GM19397 (cell line): ENCODE measurements around the gene IRX6.

Source experiments
- ATAC-seq: cut with Tn5 transposase; IDR thresholded peaks from one replicate; pipeline ENCODE4 v1.9.1; 2021; ENCODE audit warnings: mild to moderate bottlenecking, moderate library complexity; ENCODE audit not compliant: unreplicated experiment

IRX6 gene

GRCh38 chr16:55323637-55324271 is at the start of gene IRX6:
IRX6 (plus strand) TSS chr16:55324203; CDS start chr16:55325092, 889 bp downstream.
- ATAC-seq: no peak

GRCh38 chr16:55274391-55274790 is 49.6 kb upstream of the IRX6 start:
- no peak for ATAC-seq

GRCh38 chr16:55275167-55275566 is 48.8 kb upstream of the IRX6 start:
- no peak for ATAC-seq

- no peak for ATAC-seq
These were observed 48.1 kb upstream of the IRX6 start for GRCh38 chr16:55275869-55276268.

- no peak for ATAC-seq
These were observed 46.5 kb upstream of the IRX6 start for GRCh38 chr16:55277536-55277935.

GRCh38 chr16:55279598-55279997 is 44.4 kb upstream of the IRX6 start:
- ATAC-seq: no peak

GRCh38 chr16:55280587-55280986 is 43.4 kb upstream of the IRX6 start:
- no peak for ATAC-seq

- no peak for ATAC-seq
These were observed 41.6 kb upstream of the IRX6 start for GRCh38 chr16:55282441-55282840.

- no peak for ATAC-seq
These were observed 39.9 kb upstream of the IRX6 start for GRCh38 chr16:55283812-55284717.

GRCh38 chr16:55284718-55285099 is 39.3 kb upstream of the IRX6 start:
- ATAC-seq: no peak

GRCh38 chr16:55285586-55285985 is 38.4 kb upstream of the IRX6 start:
- ATAC-seq: no peak

GRCh38 chr16:55289353-55289752 is 34.6 kb upstream of the IRX6 start:
- no peak for ATAC-seq

- ATAC-seq: no peak
These were observed 32.2 kb upstream of the IRX6 start for GRCh38 chr16:55291847-55292246.

GRCh38 chr16:55292491-55292890 is 31.5 kb upstream of the IRX6 start:
- no peak for ATAC-seq

- ATAC-seq: no peak
These were observed 29.9 kb upstream of the IRX6 start for GRCh38 chr16:55294129-55294528.

- ATAC-seq: no peak
These were observed 29.1 kb upstream of the IRX6 start for GRCh38 chr16:55294931-55295342.

- ATAC-seq: no peak
These were observed 26.7 kb upstream of the IRX6 start for GRCh38 chr16:55297062-55297909.

GRCh38 chr16:55297910-55298479 is 26.0 kb upstream of the IRX6 start:
- no peak for ATAC-seq

- ATAC-seq: no peak
These were observed 22.5 kb upstream of the IRX6 start for GRCh38 chr16:55301385-55302008.

- no peak for ATAC-seq
These were observed 21.4 kb upstream of the IRX6 start for GRCh38 chr16:55302635-55303034.

GRCh38 chr16:55308973-55309372 is 15.0 kb upstream of the IRX6 start:
- ATAC-seq: no peak
